Activated CD8-positive, alpha-beta memory T cell treated with anti-CD3 and anti-CD28 coated beads, Interleukin-2, amount 50 U/mL, for 4 hours (primary cell): ENCODE results near the gene FIGNL2.

ENCODE experiments used
- DNase-seq: peaks from one replicate; pipeline ENCODE4 v3.0.0-alpha.2; 2020

Gene FIGNL2

GRCh38 chr12:51852404-51853137 lies 4.1 kb upstream of the FIGNL2 start:
- DNase-seq: no peak

- DNase-seq: no peak
These were observed 3.1 kb upstream of the FIGNL2 start for GRCh38 chr12:51851413-51852124.

- no peak for DNase-seq
These were observed 2.4 kb upstream of the FIGNL2 start for GRCh38 chr12:51850965-51851299.

GRCh38 chr12:51850081-51850964 lies 1.8 kb upstream of the FIGNL2 start:
- no peak for DNase-seq

GRCh38 chr12:51848841-51849735 lies 570 bp upstream of the FIGNL2 start:
- DNase-seq: no peak

GRCh38 chr12:51847643-51848325 lies 734 bp downstream of the FIGNL2 start:
- no peak for DNase-seq

- DNase-seq: peak; percentile 53
These were observed 1.4 kb downstream of the FIGNL2 start for GRCh38 chr12:51846911-51847642.

GRCh38 chr12:51846271-51846691 lies 2.2 kb downstream of the FIGNL2 start:
- no peak for DNase-seq

- DNase-seq: no peak
These were observed 3.0 kb downstream of the FIGNL2 start for GRCh38 chr12:51845482-51845881.

GRCh38 chr12:51844854-51845253 lies 3.7 kb downstream of the FIGNL2 start:
- no peak for DNase-seq

- no peak for DNase-seq
These were observed 6.8 kb downstream of the FIGNL2 start for GRCh38 chr12:51841727-51842126.

- no peak for DNase-seq
These were observed 7.6 kb downstream of the FIGNL2 start for GRCh38 chr12:51840966-51841365.

- DNase-seq: no peak
These were observed 9.1 kb downstream of the FIGNL2 start for GRCh38 chr12:51839310-51839947.

GRCh38 chr12:51838762-51839161 lies 9.8 kb downstream of the FIGNL2 start:
- DNase-seq: no peak

GRCh38 chr12:51838036-51838435 lies 10.5 kb downstream of the FIGNL2 start:
- DNase-seq: no peak

- DNase-seq: no peak
These were observed 11.2 kb downstream of the FIGNL2 start for GRCh38 chr12:51837286-51837685.

GRCh38 chr12:51836827-51837173 lies 11.7 kb downstream of the FIGNL2 start:
- DNase-seq: no peak

GRCh38 chr12:51836041-51836826 lies 12.3 kb downstream of the FIGNL2 start:
- no peak for DNase-seq

GRCh38 chr12:51834411-51834810 lies 14.1 kb downstream of the FIGNL2 start:
- DNase-seq: no peak
